VCaP (cell line): ENCODE results near the gene FOXP2.
"Not testable (repeated sequence)": the region's sequence is repeated elsewhere in the genome, so short reads cannot be mapped to it uniquely, and the experiment has no call there.

Experiments
- H3K27ac ChIP-seq: fragments of 450-650 bp; 2 replicates; pipeline ENCODE4 v1.5.1; 2017
- TF ChIP-seq, protein P1 (sequence below): fragments of 450-650 bp; conservative IDR thresholded peaks from 2 replicates; pipeline ENCODE4 v1.5.1; 2017; ENCODE audit warnings: mild to moderate bottlenecking, moderate library complexity

The FOXP2 gene

DNA sequence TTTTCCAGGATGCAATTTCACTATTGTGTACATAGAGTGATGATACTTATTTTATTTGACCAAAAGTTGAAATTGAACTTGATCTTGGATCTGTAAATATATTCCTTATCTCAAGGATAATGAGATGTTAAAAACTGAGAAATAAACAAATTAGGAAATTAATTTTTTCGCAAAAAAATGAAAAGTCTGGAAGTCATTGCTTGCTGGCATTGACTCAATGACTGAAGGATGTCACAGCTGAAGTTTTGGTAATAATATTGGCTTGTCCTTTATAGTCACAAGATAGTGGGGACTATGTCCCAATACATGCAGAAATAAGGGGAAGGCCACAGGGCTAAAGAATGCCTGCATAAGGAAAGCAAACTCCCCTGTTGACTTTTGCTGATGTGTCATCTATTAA, 92.8 kb downstream of the FOXP2 start:
- TF ChIP-seq, protein P1, sequence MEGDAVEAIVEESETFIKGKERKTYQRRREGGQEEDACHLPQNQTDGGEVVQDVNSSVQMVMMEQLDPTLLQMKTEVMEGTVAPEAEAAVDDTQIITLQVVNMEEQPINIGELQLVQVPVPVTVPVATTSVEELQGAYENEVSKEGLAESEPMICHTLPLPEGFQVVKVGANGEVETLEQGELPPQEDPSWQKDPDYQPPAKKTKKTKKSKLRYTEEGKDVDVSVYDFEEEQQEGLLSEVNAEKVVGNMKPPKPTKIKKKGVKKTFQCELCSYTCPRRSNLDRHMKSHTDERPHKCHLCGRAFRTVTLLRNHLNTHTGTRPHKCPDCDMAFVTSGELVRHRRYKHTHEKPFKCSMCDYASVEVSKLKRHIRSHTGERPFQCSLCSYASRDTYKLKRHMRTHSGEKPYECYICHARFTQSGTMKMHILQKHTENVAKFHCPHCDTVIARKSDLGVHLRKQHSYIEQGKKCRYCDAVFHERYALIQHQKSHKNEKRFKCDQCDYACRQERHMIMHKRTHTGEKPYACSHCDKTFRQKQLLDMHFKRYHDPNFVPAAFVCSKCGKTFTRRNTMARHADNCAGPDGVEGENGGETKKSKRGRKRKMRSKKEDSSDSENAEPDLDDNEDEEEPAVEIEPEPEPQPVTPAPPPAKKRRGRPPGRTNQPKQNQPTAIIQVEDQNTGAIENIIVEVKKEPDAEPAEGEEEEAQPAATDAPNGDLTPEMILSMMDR, result no peak

DNA sequence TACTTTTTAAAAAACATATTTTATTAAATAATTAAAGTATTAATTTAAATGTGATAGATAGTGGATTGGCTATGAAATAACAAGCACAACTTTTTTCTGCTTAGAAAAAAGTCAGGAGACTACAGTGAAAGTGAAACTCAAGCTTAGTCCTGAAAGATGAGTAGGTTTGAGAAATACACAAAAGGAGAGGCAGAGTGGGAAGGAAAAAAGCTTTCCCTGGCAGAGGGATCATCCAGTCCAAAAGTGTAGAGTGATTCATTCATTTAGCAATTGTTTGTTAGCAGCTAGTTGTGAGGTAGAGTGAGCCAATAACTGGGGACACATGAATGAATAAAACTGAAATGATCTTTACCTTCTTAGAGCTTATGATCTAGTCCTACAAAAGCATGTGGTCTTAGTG, 93.5 kb downstream of the FOXP2 start:
- TF ChIP-seq, protein P1, result no peak
- H3K27ac ChIP-seq, result no peak overlapping the region

More for the DNA sequence above, 92.8 kb downstream of the FOXP2 start:
- H3K27ac ChIP-seq, result no peak overlapping the region

DNA sequence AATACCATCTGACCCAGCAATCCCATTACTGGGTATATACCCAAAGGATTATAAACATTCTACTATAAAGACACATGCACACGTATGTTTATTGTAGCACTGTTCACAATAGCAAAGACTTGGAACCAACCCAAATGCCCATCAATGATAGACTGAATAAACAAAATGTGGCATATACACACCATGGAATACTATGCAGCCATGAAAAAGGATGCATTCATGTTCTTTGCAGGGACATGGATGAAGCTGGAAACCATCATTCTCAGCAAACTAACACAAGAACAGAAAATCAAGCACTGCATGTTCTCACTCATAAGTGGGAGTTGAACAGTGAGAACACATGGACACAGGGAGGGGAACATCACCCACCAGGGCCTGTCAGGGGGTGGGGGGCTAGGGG, 96.2 kb downstream of the FOXP2 start:
- H3K27ac ChIP-seq, result not testable (repeated sequence)

DNA sequence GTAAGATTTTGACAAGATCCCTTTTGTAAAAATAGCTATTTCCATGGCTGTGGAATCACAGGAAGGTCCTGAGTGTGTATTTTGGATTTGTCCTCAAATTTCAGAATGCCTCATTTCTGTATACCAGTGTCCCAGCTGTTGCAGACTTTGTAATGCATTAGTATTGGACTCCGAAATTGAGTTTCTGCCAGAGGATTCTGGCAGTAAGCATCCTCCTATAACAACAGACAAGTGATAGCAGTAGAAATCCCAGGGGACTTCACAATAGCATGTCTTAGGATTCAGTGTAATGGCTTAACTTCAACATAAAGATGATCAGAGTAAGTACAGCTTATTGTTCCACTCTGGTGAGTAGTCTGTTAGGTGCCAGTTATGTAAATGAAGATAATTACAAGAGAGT, 104.6 kb downstream of the FOXP2 start:
- H3K27ac ChIP-seq, result no peak overlapping the region
- TF ChIP-seq, protein P1, result no peak

DNA sequence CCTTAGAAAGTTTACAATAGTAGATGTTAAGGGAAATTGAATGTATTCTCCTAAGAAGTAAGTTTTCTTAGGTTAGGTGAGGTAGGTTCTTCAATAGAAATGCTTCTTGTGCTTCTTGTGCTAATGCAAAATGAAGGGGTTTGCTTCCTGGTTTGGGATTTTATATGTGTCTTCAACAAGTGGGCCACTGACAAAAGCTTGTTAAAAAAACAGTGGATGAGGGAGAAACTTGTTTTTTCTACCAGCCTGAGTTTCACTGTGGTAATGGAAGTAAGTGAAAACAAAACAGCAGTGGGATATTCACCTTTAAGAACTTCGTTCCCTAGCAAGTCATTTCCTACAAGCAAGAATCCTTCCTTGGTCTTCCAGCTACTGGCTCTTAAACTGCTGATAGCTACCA, 107.5 kb downstream of the FOXP2 start:
- TF ChIP-seq, protein P1, result no peak
- H3K27ac ChIP-seq, result no peak overlapping the region

DNA sequence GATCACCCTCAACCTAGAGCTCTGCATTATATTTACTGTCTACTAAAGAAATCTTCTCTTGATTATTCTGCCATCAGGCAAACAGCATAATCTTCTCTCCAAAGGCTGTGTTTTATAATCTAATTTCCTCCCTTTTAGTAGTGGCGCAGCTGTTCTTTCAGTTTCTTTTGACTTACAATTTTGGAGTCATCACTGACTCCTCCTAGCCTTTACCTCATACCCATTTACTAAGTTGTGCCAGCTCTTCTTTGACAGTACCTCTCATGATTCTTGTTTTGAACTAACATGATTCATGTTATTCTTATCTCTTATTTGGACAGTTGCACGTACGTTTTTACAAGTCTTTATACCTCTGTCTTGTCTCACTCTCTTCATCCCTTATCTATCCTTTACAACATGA, 113.0 kb downstream of the FOXP2 start:
- no peak overlapping the region for H3K27ac ChIP-seq
- TF ChIP-seq, protein P1, result no peak

DNA sequence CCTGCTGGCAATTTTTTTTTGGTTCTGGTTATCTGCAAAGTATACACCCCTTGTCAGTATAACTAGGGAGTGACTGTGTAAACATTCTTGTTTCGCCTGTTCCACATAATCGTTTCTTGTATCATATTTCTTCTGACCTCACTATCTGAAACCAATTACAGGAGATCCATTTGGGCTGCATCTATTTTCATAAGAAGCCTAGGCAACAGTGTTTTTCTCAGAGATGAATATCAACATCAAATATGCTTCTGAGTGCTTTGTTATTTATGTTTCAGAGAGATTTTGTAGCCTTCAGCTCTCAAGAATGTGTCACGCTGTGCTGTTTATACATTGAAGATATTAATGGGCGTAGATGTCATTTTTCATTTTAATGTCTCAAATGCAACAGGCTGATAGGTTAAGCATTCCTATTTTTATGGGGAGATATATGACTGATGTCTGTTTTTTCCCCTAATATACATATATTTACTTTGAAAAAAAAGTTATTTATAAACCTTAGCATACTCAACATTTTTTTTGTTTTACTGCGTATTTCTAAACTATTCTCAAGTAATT, 115.5 kb downstream of the FOXP2 start:
- no peak overlapping the region for H3K27ac ChIP-seq

DNA sequence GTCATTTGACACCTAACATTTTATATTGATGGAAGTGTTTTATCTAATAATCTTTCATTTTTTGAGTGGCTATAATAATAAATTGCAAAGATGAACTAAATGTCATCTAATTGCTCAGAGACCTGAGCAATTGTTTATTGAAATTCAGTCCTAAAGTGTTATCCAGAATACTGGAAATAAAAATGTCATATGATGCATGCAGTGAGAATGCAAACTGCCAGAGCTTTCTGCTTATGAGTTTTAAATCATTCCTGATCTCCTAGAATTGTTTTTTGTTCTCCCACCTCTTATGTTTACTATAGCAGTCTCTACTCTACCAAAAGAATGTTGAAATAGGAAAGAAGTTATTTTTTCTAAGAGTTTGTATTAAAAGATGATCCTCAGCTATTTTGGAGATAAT, 116.7 kb downstream of the FOXP2 start:
- TF ChIP-seq, protein P1, result no peak
- no peak overlapping the region for H3K27ac ChIP-seq

More for the DNA sequence above, 115.5 kb downstream of the FOXP2 start:
- TF ChIP-seq, protein P1, result no peak
